A673 (cell line): Measurements from ENCODE around the gene PFKFB3. TPM values are rescaled to one million over a fixed set of nuclear protein-coding genes. Genes with fewer than 3 reads are reported as not detected.

Source experiments
- BruUV-seq: library from RNA; stranded (reverse); fragments of 400-500 nt; replicated peaks from 2 replicates; lab custom pipeline; 2021; lab: Mats Ljungman, UMichigan
- CTCF ChIA-PET: fragments of 300-600 bp; sonication (Branson Sonifier 250); formaldehyde crosslinking; loops from one replicate; lab custom pipeline; 2022; ENCODE audit warnings: antibody characterized with exemption; lab: Charles Lee
- POLR2A ChIA-PET: fragments of 300-600 bp; sonication (Branson Sonifier 250); formaldehyde crosslinking; loops from one replicate; lab custom pipeline; 2022; ENCODE audit warnings: antibody characterized with exemption; ENCODE audit not compliant: low non-redundant PET; lab: Charles Lee
- DNase-seq: peaks from one replicate; pipeline ENCODE4 v3.0.0-alpha.2; 2015; ENCODE audit warnings: low spot score
- H3K27ac ChIP-seq: fragments of 200-600 bp; sonication (generic); 2 replicates; pipeline ENCODE4 v1.5.1; 2016; ENCODE audit warnings: mixed run types, low read depth, mild to moderate bottlenecking, mixed read lengths, antibody characterized with exemption, low read length; ENCODE audit not compliant: poor library complexity, severe bottlenecking
- H3K27me3 ChIP-seq: fragments of 200-600 bp; sonication (generic); replicated peaks from 2 replicates; pipeline ENCODE4 v1.6.1; 2017; ENCODE audit warnings: mixed run types, low read depth, mild to moderate bottlenecking, mixed read lengths, antibody characterized with exemption, low read length; ENCODE audit not compliant: insufficient read depth, poor library complexity
- H3K36me3 ChIP-seq: fragments of 200-600 bp; sonication (generic); 2 replicates; pipeline ENCODE4 v1.6.1; 2016; ENCODE audit warnings: mixed run types, mild to moderate bottlenecking, mixed read lengths, antibody characterized with exemption, low read length; ENCODE audit not compliant: insufficient read depth, poor library complexity, severe bottlenecking
- H3K4me1 ChIP-seq: fragments of 200-600 bp; sonication (generic); 2 replicates; pipeline ENCODE4 v1.6.1; 2017; ENCODE audit warnings: mixed run types, mild to moderate bottlenecking, mixed read lengths, antibody characterized with exemption, low read length; ENCODE audit not compliant: insufficient read depth, poor library complexity, severe bottlenecking
- H3K4me3 ChIP-seq: fragments of 200-600 bp; sonication (generic); 2 replicates; pipeline ENCODE4 v1.5.1; 2016; ENCODE audit warnings: low read depth, mixed run types, mild to moderate bottlenecking, mixed read lengths, low read length; ENCODE audit not compliant: poor library complexity, severe bottlenecking
- H3K9me3 ChIP-seq: fragments of 200-600 bp; sonication (generic); 2 replicates; pipeline ENCODE4 v1.6.1; 2016; ENCODE audit warnings: mixed run types, low read depth, mild to moderate bottlenecking, mixed read lengths, antibody characterized with exemption, low read length; ENCODE audit not compliant: poor library complexity, severe bottlenecking
- CTCF ChIP-seq: fragments of 300-800, 200-600 bp; sonication (generic); conservative IDR thresholded peaks from 2 replicates; pipeline ENCODE4 v1.5.1; 2017; ENCODE audit warnings: low read depth, mild to moderate bottlenecking, antibody characterized with exemption, low read length, moderate library complexity, mixed read lengths
- EZH2 ChIP-seq: fragments of 200-600 bp; sonication (generic); IDR thresholded peaks from 2 replicates; pipeline ENCODE4 v1.6.1; 2017; ENCODE audit warnings: borderline replicate concordance, low read depth, mild to moderate bottlenecking, mixed read lengths, antibody characterized with exemption, low read length; ENCODE audit not compliant: poor library complexity, severe bottlenecking
- intact Hi-C: fragments of 100-400 bp; cut with micrococcal nuclease; formaldehyde crosslinking; loops from one replicate; pipeline ENCODE4 v1.10.0; 2022; ENCODE audit not compliant: unreplicated experiment
- total RNA-seq: library from RNA; stranded (reverse); gene quantifications from 2 replicates; pipeline ENCODE4 v1.2.3, GENCODE V29; 2021

Gene PFKFB3
- total RNA-seq, 1 experiment from 2014 or later, result 53.0 TPM

GRCh38 chr10:6232225-6232807 lies 29.6 kb downstream of the PFKFB3 start:
- no peak for DNase-seq
- CTCF ChIA-PET, result no interaction called here
- no TSS peak for BruUV-seq

GRCh38 chr10:6232846-6233724 lies 30.4 kb downstream of the PFKFB3 start:
- H3K4me1 ChIP-seq, result peaks cover 9% of the 10 kb centered on the region
- no peak for TF ChIP-seq CTCF
- no peak for TF ChIP-seq EZH2
- no peak overlapping the region for H3K27ac ChIP-seq
- no peak for DNase-seq
- no peaks in the 10 kb centered on the region for H3K27me3 ChIP-seq
- ChIA-PET POLR2A (no interaction called here), CTCF (no interaction called here)
- intact Hi-C loops, result no loop called here
- no TSS peak for BruUV-seq
- peaks cover 27% of the 10 kb centered on the region for H3K36me3 ChIP-seq
- no peak overlapping the region for H3K4me3 ChIP-seq
- H3K9me3 ChIP-seq, result no peaks in the 10 kb centered on the region

More at GRCh38 chr10:6232225-6232807, 29.6 kb downstream of the PFKFB3 start:
- Histone ChIP-seq H3K4me3 (no peak overlapping the region), H3K27ac (no peak overlapping the region), H3K27me3 (no peaks in the 10 kb centered on the region), H3K4me1 (peaks cover 9% of the 10 kb centered on the region), H3K36me3 (peaks cover 34% of the 10 kb centered on the region), H3K9me3 (no peaks in the 10 kb centered on the region)
- no peak for TF ChIP-seq CTCF
- no peak for TF ChIP-seq EZH2
- intact Hi-C loops, result no loop called here
- POLR2A ChIA-PET, result no interaction called here

GRCh38 chr10:6233725-6234277 lies 31.1 kb downstream of the PFKFB3 start:
- TF ChIP-seq CTCF, result no peak
- intact Hi-C loops, result no loop called here
- Histone ChIP-seq H3K9me3 (no peaks in the 10 kb centered on the region), H3K4me3 (no peak overlapping the region), H3K27me3 (no peaks in the 10 kb centered on the region), H3K36me3 (peaks cover 22% of the 10 kb centered on the region), H3K4me1 (peaks cover 9% of the 10 kb centered on the region), H3K27ac (no peak overlapping the region)
- ChIA-PET POLR2A (no interaction called here), CTCF (no interaction called here)
- BruUV-seq, result no TSS peak
- no peak for DNase-seq
